GM23338 (cell line): Measurements from ENCODE around the gene LDHAL6A. TPM values are rescaled to one million over a fixed set of nuclear protein-coding genes. Genes with fewer than 3 reads are reported as not detected.

ENCODE experiments used
- ATAC-seq: fragments of 200-7000 bp; cut with Tn5 transposase; 3 replicates; pipeline ENCODE4 v1.9.1; 2020
- DNase-seq: peaks from one replicate; pipeline ENCODE4 v3.0.0-alpha.2; 2015; ENCODE audit warnings: low spot score
- H2AFZ ChIP-seq: fragments of 200-600 bp; sonication (generic); 2 replicates; pipeline ENCODE4 v1.8.0; 2016; ENCODE audit warnings: antibody characterized with exemption, mild to moderate bottlenecking, moderate library complexity
- H3F3A ChIP-seq: fragments of 200-600 bp; sonication (generic); replicated peaks from 2 replicates; pipeline ENCODE4 v1.8.0; 2017; ENCODE audit warnings: antibody characterized with exemption, mixed run types, low read depth
- H3K27ac ChIP-seq: fragments of 200-600 bp; sonication (generic); 2 replicates; pipeline ENCODE4 v1.6.1; 2016; ENCODE audit warnings: low read depth
- H3K27me3 ChIP-seq: fragments of 200-600 bp; sonication (generic); 2 replicates; pipeline ENCODE4 v1.8.0; 2016; ENCODE audit warnings: mild to moderate bottlenecking, mixed run types, moderate library complexity; ENCODE audit not compliant: insufficient read depth
- H3K36me3 ChIP-seq: fragments of 200-600 bp; sonication (generic); 2 replicates; pipeline ENCODE4 v1.8.0; 2016; ENCODE audit warnings: mild to moderate bottlenecking; ENCODE audit not compliant: insufficient read depth
- H3K4me1 ChIP-seq: fragments of 200-600 bp; sonication (generic); 2 replicates; pipeline ENCODE4 v1.8.0; 2016; ENCODE audit warnings: mild to moderate bottlenecking, moderate library complexity; ENCODE audit not compliant: insufficient read depth
- H3K4me2 ChIP-seq: fragments of 200-600 bp; sonication (generic); 2 replicates; pipeline ENCODE4 v1.7.1; 2017; ENCODE audit warnings: mixed run types
- H3K4me3 ChIP-seq: fragments of 200-600 bp; sonication (generic); 2 replicates; pipeline ENCODE4 v1.6.1; 2016; ENCODE audit warnings: mixed run types
- H3K79me2 ChIP-seq: fragments of 200-600 bp; sonication (generic); replicated peaks from 2 replicates; pipeline ENCODE4 v1.8.0; 2017; ENCODE audit warnings: mild to moderate bottlenecking; ENCODE audit not compliant: insufficient read depth
- H3K9me2 ChIP-seq: fragments of 200-600 bp; sonication (generic); 2 replicates; pipeline ENCODE4 v1.8.0; 2017; ENCODE audit not compliant: insufficient read depth
- H4K20me1 ChIP-seq: fragments of 200-600 bp; sonication (generic); replicated peaks from 2 replicates; pipeline ENCODE4 v1.8.0; 2017; ENCODE audit warnings: mild to moderate bottlenecking; ENCODE audit not compliant: insufficient read depth
- H3K27ac Mint-ChIP-seq: 2 replicates; pipeline ENCODE4 v1.8.0; 2020; ENCODE audit warnings: inconsistent platforms, mild to moderate bottlenecking, moderate library complexity, mixed read lengths
- H3K27me3 Mint-ChIP-seq: 3 replicates; pipeline ENCODE4 v1.8.0; 2022; ENCODE audit warnings: low read depth, mild to moderate bottlenecking, moderate library complexity, mixed read lengths, inconsistent platforms; ENCODE audit not compliant: insufficient read depth, poor library complexity
- H3K36me3 Mint-ChIP-seq: 3 replicates; pipeline ENCODE4 v1.8.0; 2021; ENCODE audit warnings: low read depth, mild to moderate bottlenecking, inconsistent platforms, moderate library complexity, mixed read lengths
- H3K4me1 Mint-ChIP-seq: 3 replicates; pipeline ENCODE4 v1.8.0; 2020; ENCODE audit warnings: mild to moderate bottlenecking, inconsistent platforms, mixed read lengths
- H3K4me3 Mint-ChIP-seq: 3 replicates; pipeline ENCODE4 v1.8.0; 2021; ENCODE audit warnings: moderate library complexity, mild to moderate bottlenecking, inconsistent platforms, mixed read lengths
- H3K9me3 Mint-ChIP-seq: 3 replicates; pipeline ENCODE4 v1.8.0; 2020; ENCODE audit warnings: moderate library complexity, mild to moderate bottlenecking, inconsistent platforms, mixed read lengths
- CREB1 ChIP-seq: fragments of 250-450 bp; sonication (Bioruptor Pico); IDR thresholded peaks from 2 replicates; pipeline ENCODE4 v1.5.0; 2020; ENCODE audit warnings: low read depth, mild to moderate bottlenecking, moderate library complexity
- EZH2 ChIP-seq: fragments of 200-600 bp; sonication (generic); IDR thresholded peaks from one replicate; pipeline ENCODE4 v1.8.0; 2017; ENCODE audit warnings: antibody characterized with exemption, mild to moderate bottlenecking, low read depth; ENCODE audit not compliant: unreplicated experiment
- EZH2phosphoT487 ChIP-seq: fragments of 200-600 bp; sonication (generic); IDR thresholded peaks from one replicate; pipeline ENCODE4 v1.8.1; 2018; ENCODE audit warnings: antibody characterized with exemption; ENCODE audit not compliant: unreplicated experiment
- JUNB ChIP-seq: IDR thresholded peaks from one replicate; pipeline ENCODE4 v1.6.1; 2016; ENCODE audit warnings: antibody characterized with exemption; ENCODE audit not compliant: unreplicated experiment
- NANOG ChIP-seq: IDR thresholded peaks from 2 replicates; pipeline ENCODE4 v1.6.1; 2016; ENCODE audit warnings: antibody characterized with exemption, borderline replicate concordance
- POLR2AphosphoS5 ChIP-seq: IDR thresholded peaks from 2 replicates; pipeline ENCODE4 v1.6.1; 2016; ENCODE audit warnings: antibody characterized with exemption, low read depth
- STAT1 ChIP-seq: IDR thresholded peaks from one replicate; pipeline ENCODE4 v1.6.1; 2016; ENCODE audit warnings: antibody characterized with exemption; ENCODE audit not compliant: unreplicated experiment
- ZNF114 ChIP-seq: fragments of 250-450 bp; sonication (Bioruptor Pico); IDR thresholded peaks from 2 replicates; pipeline ENCODE4 v1.5.0; 2020; ENCODE audit warnings: mild to moderate bottlenecking, moderate library complexity
- ZNF331 ChIP-seq: fragments of 250-450 bp; sonication (Bioruptor Pico); IDR thresholded peaks from 2 replicates; pipeline ENCODE4 v1.5.0; 2020; ENCODE audit warnings: low read depth, mild to moderate bottlenecking, moderate library complexity
- polyA plus RNA-seq: library from polyadenylated mRNA; unstranded; fragments of >200 nt; fragmentation: Nextera tagmentation; extraction: Ambion mirVana; gene quantifications from 2 replicates; pipeline ENCODE4 v1.2.1, GENCODE V29; 2016
- total RNA-seq: library from RNA; depleted of rRNA; stranded (reverse); fragments of >200 nt; shearing (Covaris generic); gene quantifications from 2 replicates; pipeline ENCODE4 v1.2.3, GENCODE V29; 2014
- TF ChIP-seq, protein P1 (sequence below), 2 experiments: fragments of 200-600 bp in 1 of 2; sonication (generic) in 1 of 2; conservative IDR thresholded peaks; 2 replicates each; pipeline versions ENCODE4 v1.5.1 to v1.6.1; 2016 to 2017; ENCODE audit warnings: antibody characterized with exemption in 2 of 2, low read depth in 2 of 2, mild to moderate bottlenecking in 2 of 2, moderate library complexity in 1 of 2
- TF ChIP-seq, protein P2 (sequence below): IDR thresholded peaks from 2 replicates; pipeline ENCODE4 v1.6.1; 2016; ENCODE audit warnings: antibody characterized with exemption
- TF ChIP-seq, protein P3 (sequence below): IDR thresholded peaks from one replicate; pipeline ENCODE4 v1.6.1; 2018; ENCODE audit warnings: antibody characterized with exemption; ENCODE audit not compliant: unreplicated experiment

Gene LDHAL6A
- total and polyA plus RNA-seq, 2 experiments from 2014 or later = 0.10 to 0.59 TPM

DNA sequence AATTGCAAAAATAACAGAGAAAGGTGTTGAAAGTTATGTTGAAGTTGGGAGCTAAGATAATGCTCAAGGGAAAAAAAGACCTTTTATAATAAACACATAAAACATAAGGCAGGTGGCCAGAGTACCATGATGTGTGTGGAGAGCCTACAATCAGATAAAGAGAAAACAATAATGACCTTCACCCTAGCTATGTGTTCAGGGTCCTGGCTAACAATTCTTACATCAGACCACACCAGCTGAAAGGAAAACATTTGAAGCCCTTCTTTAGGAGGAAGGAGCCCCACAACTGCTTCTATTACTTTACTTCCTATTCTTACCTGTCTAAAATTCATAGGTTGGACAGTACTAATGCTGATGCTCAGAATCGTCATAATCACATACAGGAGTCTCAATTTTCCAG lies 68.6 kb downstream of the LDHAL6A start:
- no peak for ATAC-seq
- Histone ChIP-seq H3K4me2 (no peak overlapping the region), H3K9me2 (no peaks in the 10 kb centered on the region), H3K27ac (no peak overlapping the region), H3K79me2 (peaks cover 61% of the 10 kb centered on the region), H3K4me1 (peaks cover 9% of the 10 kb centered on the region; the same call in 1 of the 2 replicates), H3K4me3 (no peak overlapping the region), H3K27me3 (no peaks in the 10 kb centered on the region), H3K36me3 (no peaks in the 10 kb centered on the region), H4K20me1 (no peaks in the 10 kb centered on the region; the same call in 1 of the 2 replicates), H3F3A (no peaks in the 10 kb centered on the region), H2AFZ (no peak overlapping the region)
- peaks cover 6% of the 10 kb centered on the region for H3K27me3 Mint-ChIP-seq
- H3K9me3 Mint-ChIP-seq = no peaks in the 10 kb centered on the region
- no peak for DNase-seq
- no peak for TF ChIP-seq ZNF114
- no peak for TF ChIP-seq POLR2AphosphoS5
- no peak overlapping the region for H3K4me3 Mint-ChIP-seq
- 0 out of 3 replicates have a peak, but pooled peaks cover 2% of the 10 kb centered on the region for H3K4me1 Mint-ChIP-seq
- no peaks in the 10 kb centered on the region; the same call in 2 of the 3 replicates for H3K36me3 Mint-ChIP-seq
- no peak overlapping the region for H3K27ac Mint-ChIP-seq

DNA sequence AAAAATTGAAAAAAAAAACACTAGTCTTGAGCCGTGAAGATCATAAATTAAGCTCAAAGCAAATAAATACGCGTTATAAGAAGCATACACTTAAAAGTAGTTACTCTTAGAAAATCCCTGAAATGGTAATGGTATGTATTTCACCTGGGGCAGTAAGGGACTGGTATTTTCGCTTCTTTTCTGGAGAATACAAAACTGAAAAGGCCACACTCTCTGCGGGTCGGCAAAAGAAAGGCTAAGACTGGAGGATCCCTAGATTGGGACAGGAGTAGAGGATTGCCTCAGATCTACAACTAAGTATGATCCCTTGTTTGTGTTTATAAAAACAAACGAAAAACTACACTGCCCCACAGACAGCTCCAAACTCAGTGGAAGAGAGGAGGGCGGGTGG lies 70.5 kb downstream of the LDHAL6A start:
- Histone ChIP-seq H3K27ac (peak overlapping the region; percentile 93), H3K4me2 (peak overlapping the region; percentile 91), H3K9me2 (no peaks in the 10 kb centered on the region), H2AFZ (peak overlapping the region; percentile 66; the same call in 1 of the 2 replicates), H3K4me1 (peaks cover 9% of the 10 kb centered on the region; the same call in 1 of the 2 replicates), H3K4me3 (peak overlapping the region; percentile 89), H3K79me2 (peaks cover 46% of the 10 kb centered on the region), H4K20me1 (no peaks in the 10 kb centered on the region; the same call in 1 of the 2 replicates), H3K27me3 (no peaks in the 10 kb centered on the region), H3K36me3 (no peaks in the 10 kb centered on the region), H3F3A (no peaks in the 10 kb centered on the region)
- H3K9me3 Mint-ChIP-seq = no peaks in the 10 kb centered on the region
- TF ChIP-seq ZNF331 (CRISPR knock-in tag) (no peak), POLR2AphosphoS5 (no peak), EZH2phosphoT487 (no peak), ZNF114 (no peak), EZH2 (no peak), CREB1 (no peak), NANOG (no peak), STAT1 (no peak), JUNB (no peak)
- TF ChIP-seq, protein P1, sequence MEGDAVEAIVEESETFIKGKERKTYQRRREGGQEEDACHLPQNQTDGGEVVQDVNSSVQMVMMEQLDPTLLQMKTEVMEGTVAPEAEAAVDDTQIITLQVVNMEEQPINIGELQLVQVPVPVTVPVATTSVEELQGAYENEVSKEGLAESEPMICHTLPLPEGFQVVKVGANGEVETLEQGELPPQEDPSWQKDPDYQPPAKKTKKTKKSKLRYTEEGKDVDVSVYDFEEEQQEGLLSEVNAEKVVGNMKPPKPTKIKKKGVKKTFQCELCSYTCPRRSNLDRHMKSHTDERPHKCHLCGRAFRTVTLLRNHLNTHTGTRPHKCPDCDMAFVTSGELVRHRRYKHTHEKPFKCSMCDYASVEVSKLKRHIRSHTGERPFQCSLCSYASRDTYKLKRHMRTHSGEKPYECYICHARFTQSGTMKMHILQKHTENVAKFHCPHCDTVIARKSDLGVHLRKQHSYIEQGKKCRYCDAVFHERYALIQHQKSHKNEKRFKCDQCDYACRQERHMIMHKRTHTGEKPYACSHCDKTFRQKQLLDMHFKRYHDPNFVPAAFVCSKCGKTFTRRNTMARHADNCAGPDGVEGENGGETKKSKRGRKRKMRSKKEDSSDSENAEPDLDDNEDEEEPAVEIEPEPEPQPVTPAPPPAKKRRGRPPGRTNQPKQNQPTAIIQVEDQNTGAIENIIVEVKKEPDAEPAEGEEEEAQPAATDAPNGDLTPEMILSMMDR (conservative IDR thresholded peaks at IDR 0.05; ENCODE audit: low read depth in 2 of 2) = no peak
- TF ChIP-seq, protein P2, sequence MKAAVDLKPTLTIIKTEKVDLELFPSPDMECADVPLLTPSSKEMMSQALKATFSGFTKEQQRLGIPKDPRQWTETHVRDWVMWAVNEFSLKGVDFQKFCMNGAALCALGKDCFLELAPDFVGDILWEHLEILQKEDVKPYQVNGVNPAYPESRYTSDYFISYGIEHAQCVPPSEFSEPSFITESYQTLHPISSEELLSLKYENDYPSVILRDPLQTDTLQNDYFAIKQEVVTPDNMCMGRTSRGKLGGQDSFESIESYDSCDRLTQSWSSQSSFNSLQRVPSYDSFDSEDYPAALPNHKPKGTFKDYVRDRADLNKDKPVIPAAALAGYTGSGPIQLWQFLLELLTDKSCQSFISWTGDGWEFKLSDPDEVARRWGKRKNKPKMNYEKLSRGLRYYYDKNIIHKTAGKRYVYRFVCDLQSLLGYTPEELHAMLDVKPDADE = no peak
- TF ChIP-seq, protein P3, sequence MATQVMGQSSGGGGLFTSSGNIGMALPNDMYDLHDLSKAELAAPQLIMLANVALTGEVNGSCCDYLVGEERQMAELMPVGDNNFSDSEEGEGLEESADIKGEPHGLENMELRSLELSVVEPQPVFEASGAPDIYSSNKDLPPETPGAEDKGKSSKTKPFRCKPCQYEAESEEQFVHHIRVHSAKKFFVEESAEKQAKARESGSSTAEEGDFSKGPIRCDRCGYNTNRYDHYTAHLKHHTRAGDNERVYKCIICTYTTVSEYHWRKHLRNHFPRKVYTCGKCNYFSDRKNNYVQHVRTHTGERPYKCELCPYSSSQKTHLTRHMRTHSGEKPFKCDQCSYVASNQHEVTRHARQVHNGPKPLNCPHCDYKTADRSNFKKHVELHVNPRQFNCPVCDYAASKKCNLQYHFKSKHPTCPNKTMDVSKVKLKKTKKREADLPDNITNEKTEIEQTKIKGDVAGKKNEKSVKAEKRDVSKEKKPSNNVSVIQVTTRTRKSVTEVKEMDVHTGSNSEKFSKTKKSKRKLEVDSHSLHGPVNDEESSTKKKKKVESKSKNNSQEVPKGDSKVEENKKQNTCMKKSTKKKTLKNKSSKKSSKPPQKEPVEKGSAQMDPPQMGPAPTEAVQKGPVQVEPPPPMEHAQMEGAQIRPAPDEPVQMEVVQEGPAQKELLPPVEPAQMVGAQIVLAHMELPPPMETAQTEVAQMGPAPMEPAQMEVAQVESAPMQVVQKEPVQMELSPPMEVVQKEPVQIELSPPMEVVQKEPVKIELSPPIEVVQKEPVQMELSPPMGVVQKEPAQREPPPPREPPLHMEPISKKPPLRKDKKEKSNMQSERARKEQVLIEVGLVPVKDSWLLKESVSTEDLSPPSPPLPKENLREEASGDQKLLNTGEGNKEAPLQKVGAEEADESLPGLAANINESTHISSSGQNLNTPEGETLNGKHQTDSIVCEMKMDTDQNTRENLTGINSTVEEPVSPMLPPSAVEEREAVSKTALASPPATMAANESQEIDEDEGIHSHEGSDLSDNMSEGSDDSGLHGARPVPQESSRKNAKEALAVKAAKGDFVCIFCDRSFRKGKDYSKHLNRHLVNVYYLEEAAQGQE = no peak
- H3K4me3 Mint-ChIP-seq = peak overlapping the region; percentile 99
- H3K4me1 Mint-ChIP-seq = 0 out of 3 replicates have a peak, but pooled peaks cover 2% of the 10 kb centered on the region
- H3K27ac Mint-ChIP-seq = peak overlapping the region; percentile 99
- ATAC-seq (no peak), DNase-seq (no peak)
- H3K36me3 Mint-ChIP-seq = no peaks in the 10 kb centered on the region; the same call in 2 of the 3 replicates
- peaks cover 6% of the 10 kb centered on the region for H3K27me3 Mint-ChIP-seq
